Prostate gland (tissue), 2 donors: Measurements from ENCODE around the gene HMGA1.

Experiments used
- CTCF ChIP-seq, 4 experiments: fragments of 200-600 bp in 2 of 4; fragments of 450-650 bp in 2 of 4; sonication (generic) in 2 of 4; IDR thresholded peaks; 1 replicate in 3 of 4; 2 replicates in 1 of 4; pipeline ENCODE4 v1.5.1; 2016 to 2019; ENCODE audit warnings: antibody characterized with exemption in 4 of 4, mild to moderate bottlenecking in 2 of 4, moderate library complexity in 2 of 4
- POLR2A ChIP-seq: fragments of 450-650 bp; IDR thresholded peaks from one replicate; pipeline ENCODE4 v1.6.1; 2016; ENCODE audit warnings: antibody characterized with exemption, mild to moderate bottlenecking
- POLR2AphosphoS5 ChIP-seq: sonication (generic); formaldehyde crosslinking; IDR thresholded peaks from one replicate; pipeline ENCODE4 v1.6.1; 2017; ENCODE audit warnings: antibody characterized with exemption

GRCh38 chr6:34278833-34279232 is 42.2 kb downstream of the HMGA1 start:
- TF ChIP-seq CTCF (IDR thresholded peaks at IDR 0.05): no peak
- no peak for TF ChIP-seq POLR2A
- no peak for TF ChIP-seq POLR2AphosphoS5
